Activated CD4-positive, alpha-beta T cell treated with anti-CD3 and anti-CD28 coated beads for 4 hours (primary cell): Measurements from ENCODE around the gene DCC.

ENCODE experiments used
- DNase-seq, 2 donors: peaks; one replicate each; pipeline ENCODE4 v3.0.0-alpha.2; 2020

Gene DCC

GRCh38 chr18:52607985-52608384 is 268.0 kb downstream of the DCC start:
- DNase-seq, result no peak

- DNase-seq, result no peak
Measured at GRCh38 chr18:52610451-52611115, 270.6 kb downstream of the DCC start.

- no peak for DNase-seq
Measured at GRCh38 chr18:52612406-52612805, 272.4 kb downstream of the DCC start.

- DNase-seq, result no peak
Measured at GRCh38 chr18:52615321-52615720, 275.3 kb downstream of the DCC start.

GRCh38 chr18:52615943-52616342 is 275.9 kb downstream of the DCC start:
- DNase-seq, result no peak

GRCh38 chr18:52617931-52618330 is 277.9 kb downstream of the DCC start:
- no peak for DNase-seq

GRCh38 chr18:52620926-52621439 is 281.0 kb downstream of the DCC start:
- DNase-seq, result no peak

GRCh38 chr18:52624702-52625101 is 284.7 kb downstream of the DCC start:
- DNase-seq, result no peak

- no peak for DNase-seq
Measured at GRCh38 chr18:52636536-52636935, 296.5 kb downstream of the DCC start.

- no peak for DNase-seq
Measured at GRCh38 chr18:52648201-52648600, 308.2 kb downstream of the DCC start.

- DNase-seq, result no peak
Measured at GRCh38 chr18:52652391-52652790, 312.4 kb downstream of the DCC start.

GRCh38 chr18:52657043-52657805 is 317.2 kb downstream of the DCC start:
- no peak for DNase-seq

GRCh38 chr18:52667463-52668065 is 327.6 kb downstream of the DCC start:
- DNase-seq, result no peak

GRCh38 chr18:52670896-52671295 is 330.9 kb downstream of the DCC start:
- DNase-seq, result no peak

GRCh38 chr18:52678034-52678433 is 338.0 kb downstream of the DCC start:
- DNase-seq, result no peak

- no peak for DNase-seq
Measured at GRCh38 chr18:52678551-52678950, 338.6 kb downstream of the DCC start.

- DNase-seq, result no peak
Measured at GRCh38 chr18:52679354-52679753, 339.4 kb downstream of the DCC start.

- DNase-seq, result no peak
Measured at GRCh38 chr18:52682260-52682659, 342.3 kb downstream of the DCC start.

- DNase-seq, result no peak
Measured at GRCh38 chr18:52685316-52685715, 345.3 kb downstream of the DCC start.

GRCh38 chr18:52691841-52692240 is 351.8 kb downstream of the DCC start:
- DNase-seq, result no peak

- DNase-seq, result no peak
Measured at GRCh38 chr18:52694804-52695203, 354.8 kb downstream of the DCC start.

GRCh38 chr18:52700116-52700515 is 360.1 kb downstream of the DCC start:
- DNase-seq, result no peak

- no peak for DNase-seq
Measured at GRCh38 chr18:52700816-52701215, 360.8 kb downstream of the DCC start.
